ENCODE data around the gene INHBE.
"Not testable (repeated sequence)": the region's sequence is repeated elsewhere in the genome, so short reads cannot be mapped to it uniquely, and the experiment has no call there.

Gene INHBE

GRCh38 chr12:57454566-57455373, at the start of gene INHBE:
TSS of gene INHBE (plus strand) at chr12:57455307. CDS start at chr12:57455537, 230 bp downstream.
- DNase-seq (ENCODE audit: low spot score): no peak

GRCh38 chr12:57410534-57410933, 44.6 kb upstream of the INHBE start:
- DNase-seq (ENCODE audit: low spot score): no peak

GRCh38 chr12:57414160-57414559, 40.9 kb upstream of the INHBE start:
- not testable (repeated sequence) for DNase-seq (ENCODE audit: low spot score)

GRCh38 chr12:57415088-57415487, 40.0 kb upstream of the INHBE start:
- no peak for DNase-seq (ENCODE audit: low spot score)

- DNase-seq (ENCODE audit: low spot score): no peak
Measured at GRCh38 chr12:57416039-57416996, 38.8 kb upstream of the INHBE start.

GRCh38 chr12:57418255-57418654, 36.9 kb upstream of the INHBE start:
- DNase-seq (ENCODE audit: low spot score): no peak

GRCh38 chr12:57419495-57419894, 35.6 kb upstream of the INHBE start:
- no peak for DNase-seq (ENCODE audit: low spot score)

GRCh38 chr12:57420482-57420881, 34.6 kb upstream of the INHBE start:
- no peak for DNase-seq (ENCODE audit: low spot score)

- not testable (repeated sequence) for DNase-seq (ENCODE audit: low spot score)
Measured at GRCh38 chr12:57426948-57427347, 28.2 kb upstream of the INHBE start.

GRCh38 chr12:57428965-57429364, 26.1 kb upstream of the INHBE start:
- no peak for DNase-seq (ENCODE audit: low spot score)

GRCh38 chr12:57429473-57430111, 25.5 kb upstream of the INHBE start:
- no peak for DNase-seq (ENCODE audit: low spot score)

GRCh38 chr12:57430112-57430930, 24.8 kb upstream of the INHBE start:
- peak; percentile 22 for DNase-seq (ENCODE audit: low spot score)

- DNase-seq (ENCODE audit: low spot score): peak; percentile 98
Measured at GRCh38 chr12:57430931-57431566, 24.1 kb upstream of the INHBE start, which contains the start of gene R3HDM2. TSS of gene R3HDM2 (minus strand) at chr12:57431043. CDS start at chr12:57310428, 120,615 bp downstream.

- no peak for DNase-seq (ENCODE audit: low spot score)
Measured at GRCh38 chr12:57431654-57432188, 23.4 kb upstream of the INHBE start.

GRCh38 chr12:57433370-57433769, 21.7 kb upstream of the INHBE start:
- no peak for DNase-seq (ENCODE audit: low spot score)

GRCh38 chr12:57434517-57435223, 20.4 kb upstream of the INHBE start, which contains the start of gene INHBC:
TSS of gene INHBC (plus strand) at chr12:57434784. CDS start at chr12:57434887, 103 bp downstream.
- no peak for DNase-seq (ENCODE audit: low spot score)

- DNase-seq (ENCODE audit: low spot score): no peak
Measured at GRCh38 chr12:57435293-57435692, 19.8 kb upstream of the INHBE start.

GRCh38 chr12:57438400-57438799, 16.7 kb upstream of the INHBE start:
- DNase-seq (ENCODE audit: low spot score): no peak

- no peak for DNase-seq (ENCODE audit: low spot score)
Measured at GRCh38 chr12:57439762-57440266, 15.3 kb upstream of the INHBE start.

GRCh38 chr12:57441393-57441792, 13.7 kb upstream of the INHBE start:
- not testable (repeated sequence) for DNase-seq (ENCODE audit: low spot score)

Measured in COLO829 (cell line).